ENCODE results near the gene SEPTIN12.
A peak's percentile ranks its signal among the peaks of the same experiment; 100 is the strongest.
"Not testable (repeated sequence)": the region's sequence is repeated elsewhere in the genome, so short reads cannot be mapped to it uniquely, and the experiment has no call there.

SEPTIN12 gene

DNA sequence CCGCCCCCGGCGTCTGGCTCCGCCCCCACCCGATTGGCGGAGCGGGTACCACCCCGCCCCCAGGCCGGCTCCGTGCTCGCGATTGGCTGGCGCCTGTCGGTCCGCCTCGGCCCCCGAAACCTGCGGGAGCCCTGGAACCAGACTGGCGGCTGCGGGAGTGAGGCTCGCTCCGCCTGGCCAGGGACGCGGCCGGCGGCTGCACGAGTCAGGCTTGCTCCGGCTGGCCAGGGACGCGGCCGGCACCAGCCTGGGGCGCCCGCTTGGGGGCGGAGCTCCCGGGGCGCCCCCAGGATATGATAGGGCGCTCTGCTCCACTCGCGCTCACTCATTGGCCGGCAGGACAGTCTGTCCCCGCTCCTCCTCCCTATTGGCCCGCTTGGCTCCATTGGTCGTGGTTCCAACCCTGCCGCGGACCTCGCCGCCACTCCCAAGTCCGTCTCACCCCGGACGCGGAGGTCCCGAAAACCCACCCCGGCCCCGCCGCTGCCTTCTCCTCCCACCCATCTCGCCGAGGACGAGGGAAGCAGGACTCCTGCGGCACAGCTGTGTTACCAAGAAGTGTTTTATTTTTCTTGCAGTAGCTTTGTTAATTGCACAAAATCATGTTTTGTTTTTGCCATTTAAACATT is 14.6 kb upstream of the SEPTIN12 start:
- peak; percentile 99 for DNase-seq (ENCODE audit: low spot score)

DNA sequence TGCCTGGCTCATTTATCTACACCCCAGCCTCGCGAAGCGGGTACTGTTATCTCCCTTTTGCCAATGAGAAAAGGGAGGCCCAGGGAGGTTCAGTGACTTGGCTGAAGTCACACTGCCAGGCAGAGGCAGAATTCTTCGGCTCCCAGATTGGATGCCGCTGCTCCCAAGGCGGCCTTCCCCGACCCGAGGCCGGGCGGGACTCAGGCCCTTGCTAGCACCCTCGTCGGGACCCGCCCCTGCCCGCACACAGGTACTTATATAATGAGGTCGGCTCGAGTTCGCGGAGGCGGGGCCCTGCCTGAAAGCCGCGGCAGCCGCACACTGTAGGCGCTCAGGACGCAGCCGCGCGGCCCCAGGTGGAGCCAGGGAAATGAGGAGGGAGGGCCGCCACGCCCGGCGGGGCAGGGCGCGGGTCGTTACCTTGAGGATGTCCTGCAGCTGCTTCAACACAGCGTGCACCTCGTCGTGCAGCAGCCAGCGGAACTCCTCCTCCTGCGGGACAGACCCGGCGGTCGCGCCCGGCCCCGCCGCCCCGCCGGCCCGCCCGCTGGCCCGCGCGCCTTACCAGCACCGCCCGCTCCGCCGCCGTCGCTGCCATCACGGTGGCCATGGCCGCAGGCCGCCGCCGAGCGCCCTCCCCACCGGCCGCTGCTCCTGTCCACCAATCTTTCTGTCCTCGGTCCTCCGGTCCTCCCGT is 14.0 kb upstream of the SEPTIN12 start, which contains the start of gene ROGDI:
Gene ROGDI, minus strand, starts transcription at position 672 of the 697 bp plus-strand sequence. Its CDS starts 62 bp downstream, at position 610.
- peak; percentile 52 for DNase-seq (ENCODE audit: low spot score)

DNA sequence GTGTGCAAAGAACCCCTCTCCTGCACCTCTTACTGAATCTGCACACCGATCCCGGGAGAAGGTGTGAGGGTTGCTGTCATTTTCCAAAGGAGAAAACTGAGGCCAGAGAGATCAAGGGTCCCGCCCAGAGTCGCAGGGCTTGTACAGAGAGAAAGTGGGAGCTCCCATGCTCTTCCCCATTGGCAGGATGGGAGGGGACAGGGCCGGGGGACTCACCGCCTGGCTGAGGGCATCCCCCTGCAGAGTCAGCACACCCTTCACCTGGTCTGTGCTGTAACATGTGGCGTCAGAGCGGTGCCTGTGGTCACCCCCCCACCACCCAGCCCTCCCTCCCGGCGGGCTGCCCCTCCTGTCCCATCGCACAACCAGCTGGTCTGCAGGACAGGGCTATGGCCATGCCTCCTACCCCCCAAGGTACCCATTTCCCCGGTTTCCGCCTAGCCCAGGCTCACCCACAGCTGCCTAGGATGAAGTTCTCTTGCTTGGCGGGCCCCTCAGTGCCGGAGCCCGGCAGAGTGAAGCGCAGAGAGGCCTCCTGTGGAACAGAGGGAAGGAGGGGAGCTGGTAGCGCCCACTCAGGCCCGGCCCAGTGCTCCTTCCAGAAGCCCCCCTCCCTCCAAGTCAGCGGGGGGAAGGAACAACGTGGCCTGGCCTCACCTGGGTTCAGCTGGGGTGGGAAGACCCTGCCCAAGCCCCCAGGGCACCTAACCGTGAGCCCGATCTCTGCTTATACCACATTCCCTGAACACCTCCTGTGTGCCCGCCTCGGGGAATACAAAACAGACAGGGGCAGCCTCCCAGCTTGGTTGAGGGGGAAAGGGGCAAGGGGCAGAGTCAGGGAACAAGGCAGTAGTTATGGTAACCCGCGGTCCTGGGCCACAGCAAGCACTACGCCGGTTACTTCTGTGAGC is 13.2 kb upstream of the SEPTIN12 start:
- DNase-seq (ENCODE audit: low spot score), result no peak

DNA sequence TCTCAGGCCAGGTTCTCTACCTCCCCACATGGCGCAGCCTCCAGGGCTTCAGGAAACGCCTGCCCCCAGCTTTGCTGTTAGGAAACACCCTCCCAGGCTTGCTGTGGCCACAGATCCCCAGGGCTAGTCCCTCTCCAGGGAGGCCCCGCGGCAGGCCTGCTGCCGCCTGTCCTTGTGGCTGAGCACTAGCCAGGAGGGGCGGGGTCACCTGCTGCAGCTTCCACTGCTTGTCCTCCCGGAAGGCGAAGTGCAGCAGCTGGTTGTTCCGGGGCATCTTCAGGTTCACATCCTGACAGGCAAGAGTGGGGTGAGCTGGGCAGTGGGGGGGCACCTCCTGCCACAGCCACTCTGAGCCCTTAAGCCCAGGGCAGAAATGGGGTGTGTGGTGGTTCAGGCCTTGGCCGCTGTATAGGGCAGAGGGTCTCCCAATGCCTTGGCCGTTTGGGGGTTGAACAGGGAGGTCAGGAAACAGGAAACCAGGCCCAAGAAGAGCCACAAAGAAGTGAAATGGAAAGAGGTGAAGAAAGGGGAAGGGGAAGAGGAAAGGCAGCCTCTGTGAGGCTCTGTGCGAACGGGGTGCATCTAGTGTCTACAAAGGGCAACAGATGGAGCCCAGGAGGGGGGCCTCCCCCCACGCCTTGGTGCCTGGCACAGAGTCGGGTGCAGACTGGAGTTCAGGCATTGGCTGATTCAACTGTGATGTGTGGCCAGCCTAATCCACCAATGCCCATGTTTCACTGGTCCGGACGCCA is 12.3 kb upstream of the SEPTIN12 start:
- DNase-seq (ENCODE audit: low spot score), result no peak

DNA sequence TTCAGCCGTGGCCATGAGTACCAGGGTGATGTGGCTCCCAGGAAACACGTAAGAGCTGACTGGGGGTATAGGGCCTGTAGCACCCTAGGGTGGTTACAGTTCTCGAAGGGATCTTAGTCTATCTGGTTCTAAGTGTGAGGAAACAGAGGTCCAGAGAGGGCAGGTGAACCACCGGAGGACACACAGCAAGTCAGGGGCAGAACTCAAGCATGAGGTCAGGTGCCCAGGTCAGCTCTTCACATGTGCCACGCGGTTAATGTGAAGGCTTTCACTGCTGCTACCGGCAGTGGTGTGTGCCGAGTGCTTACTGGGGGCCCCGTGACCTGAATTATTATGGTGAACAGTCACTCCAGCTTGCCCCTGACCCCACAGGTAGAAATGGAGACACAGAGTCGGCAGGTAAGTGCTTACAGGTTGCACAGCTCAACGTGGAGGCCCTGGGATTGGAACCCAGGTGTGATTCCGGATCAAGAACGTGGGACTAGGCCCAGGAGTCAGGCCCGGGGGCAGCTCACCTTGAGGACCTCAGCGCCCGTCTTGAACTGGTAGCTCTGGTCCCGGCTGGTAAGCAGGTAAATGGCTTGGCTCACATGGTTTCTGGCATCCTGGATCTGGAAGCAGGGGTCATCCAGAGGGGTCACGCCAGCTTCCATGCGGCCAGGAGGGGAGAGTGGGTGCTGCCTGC is 11.2 kb upstream of the SEPTIN12 start:
- DNase-seq (ENCODE audit: low spot score), result no peak

DNA sequence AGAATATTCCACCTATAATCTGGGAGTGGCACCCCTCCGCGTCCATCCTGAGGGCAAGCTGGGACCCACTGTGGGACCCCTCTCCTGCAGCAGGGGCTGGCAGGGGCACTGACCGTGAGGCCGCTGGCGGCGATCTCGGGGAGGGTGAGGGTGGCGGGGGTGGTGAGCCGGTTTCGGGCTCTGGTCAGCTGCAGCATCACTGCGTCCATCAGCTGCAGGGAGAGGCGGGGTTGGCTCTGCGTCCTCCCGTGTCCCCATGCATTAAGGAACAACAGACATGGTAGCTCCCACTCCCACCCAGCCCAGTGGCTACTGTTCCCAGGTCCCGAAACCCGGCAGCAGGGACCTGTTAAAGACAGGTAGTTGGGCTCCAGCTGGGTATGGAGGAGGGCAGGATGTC is 10.3 kb upstream of the SEPTIN12 start:
- DNase-seq (ENCODE audit: low spot score), result no peak

DNA sequence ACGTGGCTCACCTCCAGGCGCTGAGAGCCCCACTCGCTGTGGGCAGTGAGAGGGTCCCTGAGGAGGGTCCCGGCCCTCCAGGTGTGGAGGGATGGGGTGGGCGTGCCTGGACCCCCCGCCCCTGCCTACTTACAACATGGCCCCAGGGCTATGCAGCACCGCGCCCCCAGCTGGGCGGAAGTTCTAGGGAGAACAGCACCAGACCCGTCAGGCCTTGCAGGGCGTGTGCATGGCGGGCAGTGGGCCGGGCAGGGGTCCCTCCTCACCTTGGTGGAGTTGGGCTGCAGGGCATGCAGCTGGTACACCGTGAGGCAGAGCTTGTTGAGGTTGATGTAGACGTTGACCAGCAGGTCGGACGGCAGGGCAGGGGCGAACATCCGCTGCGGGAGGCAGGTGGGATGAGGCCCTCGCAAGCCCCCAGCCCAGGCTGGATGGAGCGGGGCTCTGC is 9.7 kb upstream of the SEPTIN12 start:
- DNase-seq (ENCODE audit: low spot score), result no peak

DNA sequence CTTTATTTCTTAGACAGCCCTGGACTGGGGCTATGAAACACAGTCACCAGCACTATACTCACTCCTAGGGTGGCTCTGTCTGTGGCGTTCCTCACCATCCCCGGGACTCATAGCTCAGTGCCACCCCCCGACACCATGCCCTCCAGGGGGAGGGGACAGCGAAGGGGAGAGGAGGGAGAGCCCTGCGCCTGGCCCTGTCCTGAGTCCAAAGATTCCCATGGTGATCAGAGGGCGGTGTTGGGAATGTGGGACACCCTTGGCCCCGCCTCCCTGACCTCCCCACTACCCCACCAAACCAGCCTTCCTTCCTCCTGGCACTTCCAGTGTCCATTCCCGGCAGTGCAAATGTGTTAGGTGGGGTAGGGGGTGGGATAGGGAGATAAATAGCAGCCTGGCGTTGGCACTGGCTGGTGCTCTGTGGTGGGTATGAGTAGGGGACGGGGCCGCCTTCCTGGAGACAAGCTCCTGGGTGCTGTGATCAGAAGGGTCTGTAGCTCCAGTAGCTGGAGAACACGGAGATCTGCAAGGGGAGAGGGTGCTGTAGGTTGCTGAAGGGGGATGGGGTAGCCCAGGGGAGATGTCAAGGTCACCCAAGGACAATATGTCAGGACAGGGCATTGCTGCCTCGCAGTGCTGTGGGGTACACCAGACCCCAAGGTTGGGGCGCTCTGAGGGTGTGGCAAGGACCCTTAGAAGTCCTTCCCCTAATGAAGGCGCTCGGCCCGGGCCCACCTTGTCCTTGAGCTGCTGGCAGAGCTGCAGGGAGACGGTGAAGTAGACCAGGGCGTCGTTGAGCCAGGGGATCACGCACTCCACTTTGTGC is 9.0 kb upstream of the SEPTIN12 start:
- no peak for DNase-seq (ENCODE audit: low spot score)

DNA sequence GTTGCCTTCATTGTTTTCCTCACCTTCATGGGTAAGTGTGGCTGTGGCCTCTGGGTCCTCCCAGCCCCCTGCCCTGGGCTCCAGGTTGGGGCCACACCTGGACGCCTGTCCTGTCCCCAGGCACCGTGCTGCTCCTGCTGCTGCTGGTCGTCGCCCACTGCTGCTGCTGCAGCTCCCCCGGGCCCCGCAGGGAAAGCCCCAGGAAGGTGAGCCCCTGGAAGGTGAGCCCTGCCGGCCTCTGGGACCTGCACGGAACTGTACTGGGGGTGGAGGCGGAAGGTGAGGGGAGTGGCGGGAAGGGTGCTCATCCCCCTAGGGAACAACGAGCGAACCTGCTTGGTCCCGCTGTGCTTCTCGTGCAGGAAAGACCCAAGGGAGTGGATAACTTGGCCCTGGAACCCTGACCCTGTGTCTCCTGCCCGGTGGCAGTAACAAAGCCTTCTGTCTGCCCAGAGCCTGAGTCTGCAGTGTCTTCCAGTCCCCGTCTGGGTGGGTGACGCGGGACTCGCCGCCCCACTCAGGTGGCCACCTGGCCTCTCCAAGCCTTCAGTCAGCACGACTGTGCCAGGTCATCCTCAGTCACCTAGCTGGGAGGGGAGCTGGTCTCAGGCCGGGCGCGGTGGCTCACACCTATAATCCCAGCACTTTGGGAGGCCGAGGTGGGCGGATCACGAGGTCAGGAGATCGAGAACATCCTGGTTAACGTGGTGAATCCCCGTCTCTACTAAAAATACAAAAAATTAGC is 7.9 kb upstream of the SEPTIN12 start:
- DNase-seq (ENCODE audit: low spot score), result no peak

DNA sequence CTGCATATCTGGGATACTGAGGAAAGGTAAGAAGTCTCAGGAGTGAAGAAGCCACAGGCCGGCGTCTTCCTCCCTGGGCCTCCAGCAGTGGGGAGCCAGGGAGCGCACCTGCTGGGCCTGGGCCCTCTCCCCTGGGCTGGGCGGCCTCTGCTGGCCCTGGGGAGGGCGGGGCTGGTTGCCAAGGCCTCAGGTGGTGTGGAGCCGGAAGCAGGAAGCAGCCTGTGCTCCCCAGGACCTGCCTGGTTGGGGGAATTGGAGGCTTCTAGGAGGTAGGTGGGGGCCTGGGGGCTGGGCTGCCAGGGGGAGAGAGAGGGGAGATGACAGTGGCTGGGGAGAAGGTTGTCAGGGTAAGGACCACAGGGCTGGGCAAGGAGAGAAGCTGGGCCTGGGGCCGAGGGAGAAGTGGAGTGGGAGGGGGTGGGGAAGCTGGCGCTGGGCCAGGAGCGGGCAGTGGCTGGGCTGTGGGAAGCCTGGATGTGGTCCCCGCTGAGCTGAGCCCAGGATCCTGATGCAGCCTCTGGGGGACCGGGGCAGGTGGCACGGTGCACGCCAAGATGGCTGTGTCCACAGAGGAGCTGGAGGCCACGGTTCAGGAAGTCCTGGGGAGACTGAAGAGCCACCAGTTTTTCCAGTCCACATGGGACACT is 7.2 kb upstream of the SEPTIN12 start, which contains the start of gene SMIM22:
Gene SMIM22, plus strand, starts transcription at position 189 of the 647 bp plus-strand sequence. Its CDS starts 366 bp downstream, at position 555.
- no peak for DNase-seq (ENCODE audit: low spot score)

DNA sequence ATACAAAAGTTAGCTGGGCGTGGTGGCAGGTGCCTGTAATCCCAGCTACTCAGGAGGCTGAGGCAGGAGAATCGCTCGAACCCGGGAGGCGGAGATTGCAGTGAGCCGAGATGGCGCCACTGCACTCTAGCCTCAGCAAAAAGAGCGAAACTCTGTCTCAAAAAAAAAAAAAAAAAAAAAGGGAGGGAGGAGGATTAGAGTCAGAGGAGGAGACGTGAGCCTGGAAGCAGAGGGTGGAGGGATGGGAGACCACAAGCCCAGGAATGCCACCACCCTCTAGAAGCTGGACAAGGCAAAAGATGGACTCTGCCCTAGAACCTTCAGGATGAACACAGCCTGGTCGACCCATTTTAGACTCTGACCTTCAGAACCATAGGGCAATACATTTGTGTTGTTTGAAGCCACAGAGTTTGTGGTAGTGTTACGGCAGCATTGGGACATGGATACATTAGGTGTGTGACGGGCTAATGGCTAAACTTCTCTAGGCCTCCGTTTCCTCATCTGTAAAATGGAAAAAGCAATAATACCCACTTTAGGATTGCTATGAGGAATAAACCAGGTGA is 4.9 kb upstream of the SEPTIN12 start:
- no peak for DNase-seq (ENCODE audit: low spot score)

DNA sequence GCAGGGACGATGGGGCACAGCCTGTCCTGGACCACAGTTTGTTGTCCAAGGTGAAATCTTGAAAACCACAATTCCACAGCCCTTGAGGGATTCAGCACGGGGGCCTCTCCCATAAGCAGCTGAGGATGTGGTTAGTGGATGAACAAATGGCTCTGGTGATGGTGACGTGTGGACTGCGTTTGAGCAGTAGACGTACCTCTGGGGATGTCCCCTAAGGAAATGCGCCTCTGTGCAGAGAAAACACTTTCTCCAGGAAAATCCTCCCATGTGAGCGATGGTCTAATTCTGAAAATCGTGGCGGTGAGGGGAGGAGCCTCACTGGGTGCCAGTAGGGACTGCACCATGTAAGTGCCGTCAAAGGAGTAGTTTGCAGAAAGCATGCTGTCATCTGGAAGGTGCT is 2.7 kb upstream of the SEPTIN12 start:
- no peak for DNase-seq (ENCODE audit: low spot score)

DNA sequence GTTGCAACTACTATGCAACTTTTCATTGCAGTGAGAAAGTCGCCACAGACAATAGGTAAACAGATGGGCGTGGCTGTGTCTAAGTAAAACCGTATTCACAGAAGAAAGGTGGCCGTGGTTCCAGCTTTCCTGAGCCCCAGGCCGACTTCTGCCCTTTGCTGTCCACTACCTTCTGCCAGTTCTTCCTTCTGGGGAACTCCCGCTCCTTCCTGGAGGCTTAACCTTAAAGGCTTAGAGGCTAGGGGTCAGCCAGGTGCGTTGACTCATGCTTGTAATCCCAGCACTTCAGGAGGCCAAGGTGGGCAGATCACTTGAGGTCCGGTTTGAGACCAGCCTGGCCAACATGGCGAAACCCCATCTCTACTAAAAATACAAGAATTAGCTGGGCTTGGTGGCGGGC is 2.1 kb upstream of the SEPTIN12 start:
- DNase-seq (ENCODE audit: low spot score), result no peak

DNA sequence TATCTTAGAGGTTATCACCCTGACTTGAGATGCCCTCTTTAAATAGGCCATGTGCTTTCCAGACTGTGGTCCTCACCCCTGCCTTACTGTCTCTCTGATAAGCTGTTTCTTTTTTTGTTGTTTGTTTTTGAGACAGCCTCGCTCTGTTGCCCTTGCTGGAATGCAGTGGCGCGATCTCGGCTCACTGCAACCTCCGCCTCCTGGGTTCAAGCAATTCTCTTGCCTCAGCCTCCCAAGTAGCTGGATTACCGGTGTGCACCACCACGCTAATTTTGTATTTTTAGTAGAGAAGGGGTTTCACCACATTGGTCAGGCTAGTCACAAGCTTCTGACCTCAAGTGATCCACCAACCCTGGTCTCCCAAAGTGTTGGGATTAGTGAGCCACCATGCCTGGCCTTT is 765 bp upstream of the SEPTIN12 start:
- no peak for DNase-seq (ENCODE audit: low spot score)

DNA sequence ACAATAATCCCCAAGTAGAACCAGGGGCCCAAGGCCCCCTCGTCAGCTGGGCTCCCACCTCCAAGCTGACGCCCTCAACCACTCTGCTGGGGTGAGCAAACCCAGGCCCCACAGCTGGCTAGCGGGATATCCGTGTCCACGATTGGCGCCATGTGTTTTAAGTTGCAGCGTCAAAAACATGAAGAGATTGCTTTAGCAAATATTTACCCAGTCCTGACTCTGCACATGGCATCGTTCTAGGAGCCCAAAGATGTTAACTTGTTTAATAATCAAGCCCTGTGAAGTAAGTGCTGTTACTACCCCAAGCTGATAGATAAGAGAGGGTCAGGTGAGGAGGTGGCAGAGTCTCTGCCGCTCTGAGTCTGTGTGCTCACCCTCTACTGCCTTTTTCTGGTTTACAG is 344 bp upstream of the SEPTIN12 start:
- DNase-seq (ENCODE audit: low spot score), result no peak

DNA sequence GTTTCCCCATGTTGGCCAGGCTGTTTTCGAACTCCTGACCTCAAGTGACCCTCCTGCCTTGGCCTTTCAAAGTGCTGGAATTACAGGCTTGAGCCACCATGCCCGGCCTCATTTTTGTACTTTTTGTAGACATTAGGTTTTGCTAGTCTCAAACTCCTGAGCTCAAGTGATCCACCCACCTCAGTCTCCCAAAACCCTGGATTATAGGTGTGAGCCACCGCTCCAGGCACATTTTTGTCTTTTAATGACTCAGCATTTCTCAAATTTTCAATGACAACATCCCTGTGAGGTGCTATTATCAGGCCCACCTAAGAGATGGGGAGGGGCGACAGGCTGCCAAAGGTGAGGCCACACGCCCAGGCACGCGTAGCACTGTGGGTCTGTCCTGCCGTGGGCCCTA is 1.1 kb downstream of the SEPTIN12 start:
- DNase-seq (ENCODE audit: low spot score), result no peak

DNA sequence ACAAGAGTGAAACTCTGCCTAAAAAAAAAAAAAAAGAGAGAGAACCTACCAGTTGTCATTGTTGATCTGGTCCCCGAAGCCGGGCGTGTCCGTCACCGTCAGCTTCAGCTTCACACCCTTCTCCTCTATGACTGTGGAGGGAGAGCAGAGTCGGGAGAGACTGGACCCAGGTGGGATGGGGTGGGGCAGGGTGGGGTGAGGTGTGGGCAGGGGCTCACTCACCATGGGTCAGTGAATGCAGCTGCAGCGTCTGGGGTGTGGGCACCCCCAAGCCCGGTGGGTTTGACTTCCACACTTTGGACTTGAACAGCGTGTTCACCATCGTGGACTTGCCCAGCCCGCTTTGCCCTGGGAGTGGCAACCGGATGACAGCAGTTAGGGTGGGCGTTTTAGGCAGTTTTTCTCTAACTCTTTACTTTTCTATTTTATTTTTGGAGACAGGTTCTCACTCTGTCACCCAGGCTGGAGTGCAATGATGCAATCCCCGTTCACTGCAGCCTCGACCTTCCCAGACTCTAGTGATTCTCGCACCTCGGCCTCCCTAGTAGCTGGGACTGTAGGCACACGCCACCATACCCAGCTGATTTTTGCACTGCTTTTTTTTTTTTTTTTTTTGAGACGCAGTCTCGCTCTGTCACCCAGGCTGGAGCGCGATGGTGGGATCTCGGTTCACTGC is 2.2 kb downstream of the SEPTIN12 start:
- DNase-seq (ENCODE audit: low spot score), result no peak

DNA sequence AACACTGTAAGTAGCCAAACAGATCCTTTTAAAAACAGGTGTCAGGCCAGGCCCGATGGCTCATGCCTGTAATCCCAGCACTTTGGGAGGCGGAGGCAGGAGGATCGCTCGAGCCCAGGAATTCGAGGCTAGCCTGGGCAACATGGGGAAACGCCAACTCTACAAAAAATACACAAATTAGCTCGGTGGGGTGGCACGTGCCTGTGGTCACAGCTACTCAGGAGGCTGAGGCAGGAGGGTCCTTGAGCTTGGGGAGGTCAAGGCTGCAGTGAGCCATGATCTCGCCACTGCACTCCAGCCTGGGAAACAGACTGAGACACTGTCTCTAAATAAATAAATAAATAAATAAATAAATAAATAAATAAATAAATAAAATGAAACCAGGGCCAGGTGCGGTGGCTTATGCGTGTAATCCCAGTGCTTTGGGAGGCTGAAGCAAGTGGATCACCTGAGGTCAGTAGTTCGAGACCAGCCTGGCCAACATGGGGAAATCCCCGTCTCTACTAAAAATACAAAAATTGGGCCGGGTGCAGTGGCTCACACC is 3.6 kb downstream of the SEPTIN12 start:
- not testable (repeated sequence) for DNase-seq (ENCODE audit: low spot score)

Data from hepatic stellate cell (primary cell).